Amygdala (tissue), 56 donors: ENCODE data around the gene GPR176.

ENCODE experiments used
- DNase-seq, 56 donors: peaks; one replicate each; lab custom pipeline; 2025; lab: John Stamatoyannopoulos, UW

The GPR176 gene

GRCh38 chr15:39936681-39937080, 16.6 kb upstream of the GPR176 start:
- no peak for DNase-seq

GRCh38 chr15:39936187-39936586, 16.1 kb upstream of the GPR176 start:
- DNase-seq, result no peak

DNA sequence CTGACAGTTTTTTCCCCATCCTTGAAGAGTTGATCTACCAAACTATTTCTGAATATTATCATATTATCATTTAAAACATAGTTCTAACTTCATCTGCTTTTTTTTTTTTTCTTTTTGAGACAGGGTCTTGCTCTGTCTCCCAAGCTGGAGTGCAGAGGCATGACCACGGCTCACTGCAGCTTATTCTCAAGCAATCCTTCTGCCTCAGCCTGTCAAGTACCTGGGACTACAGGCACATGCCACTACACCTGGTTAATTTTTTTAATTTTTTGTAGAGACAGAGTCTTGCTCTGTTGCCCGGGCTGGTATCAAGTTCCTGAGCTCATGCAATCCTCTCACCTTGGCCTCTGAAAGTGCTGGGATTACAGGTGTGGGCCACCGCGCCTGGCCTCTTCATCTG, 15.2 kb upstream of the GPR176 start:
- no peak for DNase-seq

GRCh38 chr15:39934397-39935071, 14.5 kb upstream of the GPR176 start:
- DNase-seq, result peak in 5 of 56 donors; percentile 17 to 48 (median 43)

GRCh38 chr15:39931615-39932014, 11.5 kb upstream of the GPR176 start:
- DNase-seq, result no peak

GRCh38 chr15:39926526-39926925, 6.5 kb upstream of the GPR176 start:
- no peak for DNase-seq

- DNase-seq, result no peak
Measured at GRCh38 chr15:39925112-39925842, 5.2 kb upstream of the GPR176 start.

DNA sequence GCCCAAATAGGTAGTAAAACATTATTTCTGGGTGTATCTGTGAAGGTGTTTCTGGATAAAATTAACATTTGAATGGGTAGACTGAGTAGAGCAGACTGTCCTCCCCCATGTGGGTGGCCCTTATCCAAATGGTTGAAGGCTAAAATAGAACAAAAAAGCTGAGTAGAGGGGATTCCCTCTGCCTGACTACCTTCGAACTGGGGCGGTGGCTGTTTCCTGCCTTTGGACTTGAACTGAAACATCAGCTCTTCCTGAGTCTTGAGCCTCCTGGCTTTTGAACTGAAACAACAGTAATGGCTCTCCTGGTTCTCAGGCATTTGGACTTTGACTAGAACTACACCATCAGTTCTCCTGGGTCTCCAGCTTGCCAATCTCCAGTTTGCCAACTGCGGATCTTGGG, 4.4 kb upstream of the GPR176 start:
- no peak for DNase-seq

DNA sequence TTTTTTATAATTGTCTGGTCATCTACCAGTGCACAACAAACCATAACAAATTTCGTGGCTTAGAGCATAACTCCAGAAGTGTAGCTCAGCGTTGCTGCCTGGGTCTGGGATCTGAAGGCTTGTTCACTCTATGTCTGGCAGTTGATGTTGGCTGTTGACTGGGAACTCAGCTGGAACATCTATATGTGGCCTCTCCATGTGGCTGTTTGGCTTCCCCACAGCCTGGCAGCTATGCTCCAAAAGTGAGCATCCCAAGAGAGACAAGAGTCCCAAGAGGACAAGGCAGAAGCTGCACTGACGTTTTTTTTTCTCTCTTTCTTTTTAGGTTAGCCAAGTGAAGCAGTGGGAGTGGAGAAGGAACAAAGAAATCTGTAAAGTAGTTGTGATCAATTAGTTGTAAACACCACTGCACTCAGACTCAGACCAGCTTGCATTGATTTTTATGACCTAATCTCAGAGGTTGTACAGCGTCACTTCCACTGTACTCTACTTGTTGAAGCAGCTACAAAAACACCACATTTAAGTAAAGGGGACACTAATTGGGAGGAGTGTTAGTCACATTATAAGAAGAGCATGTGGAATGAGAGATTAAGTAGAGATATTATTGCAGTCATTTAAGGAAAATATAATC, 2.5 kb upstream of the GPR176 start:
- peak in 3 of 56 donors; percentile 3 to 5 (median 4) for DNase-seq

DNA sequence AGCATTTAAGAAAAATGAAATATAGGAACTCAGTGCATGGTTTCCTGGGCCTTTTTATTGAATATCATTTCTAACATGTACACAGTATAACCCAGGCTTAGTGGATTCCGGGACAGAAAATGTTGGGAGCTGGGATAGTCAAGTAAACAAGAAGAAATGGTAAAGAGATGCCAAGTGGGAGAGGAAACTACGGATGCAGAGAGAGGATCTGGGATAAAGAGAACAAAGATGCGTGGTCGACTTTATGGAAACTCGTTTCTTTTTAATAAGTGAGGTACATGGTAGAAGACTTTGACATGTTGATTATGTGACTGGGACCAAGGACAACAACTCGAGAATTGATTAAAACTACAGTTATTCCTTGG, 1.2 kb upstream of the GPR176 start:
- peak in 1 of 56 donors; percentile 21 for DNase-seq

DNA sequence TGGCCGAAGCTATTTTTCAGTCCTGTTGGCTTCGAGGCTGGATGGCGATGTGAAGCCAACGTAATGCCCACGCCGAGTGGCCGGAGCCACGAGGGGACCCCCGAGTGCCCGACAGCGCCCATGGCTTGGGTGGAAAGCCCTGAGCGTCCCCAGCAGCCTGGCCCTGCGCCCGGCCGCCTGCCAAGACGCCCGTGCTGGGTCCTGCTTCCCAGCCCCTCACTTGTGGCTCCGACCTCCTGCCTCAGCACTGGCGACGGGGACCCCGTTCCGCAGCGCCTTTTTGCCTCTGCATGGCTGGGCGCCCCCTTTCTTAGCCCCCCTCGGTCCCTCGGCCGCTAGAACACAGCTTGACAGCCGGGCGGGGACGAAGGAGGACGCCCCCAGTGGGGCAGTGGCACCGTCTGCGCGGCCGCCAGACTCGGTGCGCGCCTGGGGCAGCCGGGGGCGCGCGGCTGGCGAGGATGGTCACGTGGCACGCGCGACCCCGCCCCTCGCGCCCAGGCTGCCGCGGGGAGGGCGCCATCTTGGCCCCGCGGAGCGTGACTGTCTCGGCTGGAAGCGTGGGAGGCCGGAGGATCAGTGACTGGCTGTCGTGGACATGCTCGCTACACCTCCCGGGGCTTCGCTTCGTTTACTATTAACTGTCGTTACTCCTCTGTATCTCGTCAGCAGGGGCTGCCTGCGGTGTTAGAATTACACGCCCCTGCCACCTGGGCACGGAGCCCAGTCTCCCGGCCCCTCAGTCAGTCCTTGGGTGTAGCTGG, 626 bp upstream of the GPR176 start:
- DNase-seq, result peak in 53 of 56 donors; percentile 13 to 82 (median 62)

DNA sequence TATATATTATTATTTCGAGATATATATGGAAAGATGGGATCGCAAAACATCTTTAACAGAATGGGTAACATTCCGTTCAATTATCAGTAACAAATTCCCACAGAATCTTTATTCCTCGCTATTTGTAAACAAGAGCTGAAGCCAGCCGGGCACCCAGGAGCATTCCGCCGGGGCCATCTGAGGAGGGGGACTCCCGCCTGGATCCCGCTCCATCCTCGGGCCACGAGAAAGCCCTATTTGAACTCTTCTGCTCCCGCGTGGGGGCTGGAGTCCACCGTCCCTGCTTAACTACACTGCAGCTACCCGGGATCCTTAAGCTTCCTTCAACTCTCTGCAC, 687 bp downstream of the GPR176 start:
- peak in 4 of 56 donors; percentile 9 to 44 (median 24) for DNase-seq

DNA sequence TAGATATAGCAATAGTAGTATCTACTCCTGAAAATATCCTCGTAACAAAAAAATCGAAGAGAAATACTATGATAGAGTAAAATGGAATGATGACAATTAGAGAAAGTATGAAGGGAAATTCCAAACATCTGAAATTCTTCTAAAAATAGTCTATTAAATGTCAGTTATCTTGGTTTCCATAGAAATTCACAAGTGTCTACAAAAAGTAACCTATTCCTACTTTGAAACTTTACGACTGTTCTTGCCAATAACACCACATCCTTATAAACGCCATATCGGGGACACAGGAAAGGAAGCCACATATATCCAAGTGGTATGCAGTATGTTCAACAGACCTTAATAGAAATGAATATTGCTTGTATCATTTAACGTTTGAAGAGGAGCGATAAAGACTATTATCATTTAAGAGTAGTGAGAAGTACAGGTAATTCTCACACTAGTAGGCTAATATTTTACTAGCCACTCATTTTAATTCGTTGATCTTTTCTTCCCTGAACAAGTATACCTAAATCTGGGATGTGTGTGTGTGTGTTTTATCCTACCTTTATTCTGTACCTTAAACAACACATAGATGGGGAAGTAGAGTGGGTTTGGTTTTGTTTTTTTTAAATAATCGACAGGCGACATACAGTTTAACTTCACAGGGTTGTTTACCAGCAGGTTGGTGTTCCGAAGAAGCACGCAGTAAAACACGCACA, 1.2 kb downstream of the GPR176 start:
- DNase-seq, result no peak

GRCh38 chr15:39914977-39915376, 5.1 kb downstream of the GPR176 start:
- no peak for DNase-seq

- DNase-seq, result no peak
Measured at GRCh38 chr15:39909007-39909406, 11.1 kb downstream of the GPR176 start.

GRCh38 chr15:39908186-39908585, 11.9 kb downstream of the GPR176 start:
- peak in 2 of 56 donors; percentile 1 to 2 for DNase-seq

DNA sequence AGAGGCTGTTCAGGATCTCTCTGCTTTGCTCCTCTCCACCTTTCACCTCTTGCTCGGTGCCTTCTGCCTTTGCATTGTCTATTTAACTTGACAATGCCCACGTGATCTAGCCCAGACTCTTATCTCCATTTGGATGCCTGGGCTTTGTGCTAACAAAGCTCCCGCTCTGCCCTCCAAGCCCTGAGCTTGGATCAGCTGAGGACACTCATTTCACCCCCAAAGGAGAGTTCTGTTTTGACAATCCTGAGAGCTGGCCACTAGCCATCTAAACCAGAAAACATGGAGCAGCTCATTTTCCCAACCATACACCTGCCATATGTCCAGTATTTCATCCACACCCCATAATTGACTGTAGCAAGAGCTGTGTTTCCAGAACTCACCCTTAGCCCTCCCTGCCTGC, 12.8 kb downstream of the GPR176 start:
- DNase-seq, result no peak

GRCh38 chr15:39904115-39904514, 16.0 kb downstream of the GPR176 start:
- no peak for DNase-seq

- DNase-seq, result no peak
Measured at GRCh38 chr15:39898317-39898716, 21.7 kb downstream of the GPR176 start.

GRCh38 chr15:39896846-39897245, 23.2 kb downstream of the GPR176 start:
- no peak for DNase-seq

DNA sequence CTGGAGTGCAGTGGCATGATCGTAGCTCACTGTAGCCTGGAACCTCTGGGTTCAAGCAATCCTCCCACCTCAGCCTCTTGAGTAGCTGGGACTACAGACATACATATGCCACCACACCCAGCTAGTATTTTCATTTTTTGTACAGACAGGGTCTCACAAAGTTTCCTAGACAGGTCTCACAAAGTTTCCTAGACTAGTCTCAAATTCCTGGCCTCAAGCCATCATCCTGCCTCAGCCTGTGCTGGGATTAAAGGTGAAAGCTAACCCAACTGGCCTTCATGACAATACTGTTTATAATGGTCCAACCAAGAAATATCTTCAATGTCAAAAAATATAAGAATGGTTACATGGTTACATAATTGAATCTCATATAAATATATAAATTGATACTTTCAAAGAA, 24.0 kb downstream of the GPR176 start:
- DNase-seq, result no peak
